ENCODE data around the gene USP21. TPM values are rescaled to one million over a fixed set of nuclear protein-coding genes. Genes with fewer than 3 reads are reported as not detected.

USP21 gene
- total RNA-seq: 10.7 and 12.0 TPM in 2 replicates

GRCh38 chr1:161159087-161159912, at the start of gene USP21:
USP21 (plus strand) TSS chr1:161159500; CDS start chr1:161160641, 1,141 bp downstream.

GRCh38 chr1:161117759-161118581, 41.3 kb upstream of the USP21 start, which contains the start of the genes NIT1 and PFDN2:
NIT1 (plus strand) TSS chr1:161118105; CDS start chr1:161118177, 72 bp downstream.
PFDN2 (minus strand) TSS chr1:161118037; CDS start chr1:161118026, 11 bp downstream.

DNA sequence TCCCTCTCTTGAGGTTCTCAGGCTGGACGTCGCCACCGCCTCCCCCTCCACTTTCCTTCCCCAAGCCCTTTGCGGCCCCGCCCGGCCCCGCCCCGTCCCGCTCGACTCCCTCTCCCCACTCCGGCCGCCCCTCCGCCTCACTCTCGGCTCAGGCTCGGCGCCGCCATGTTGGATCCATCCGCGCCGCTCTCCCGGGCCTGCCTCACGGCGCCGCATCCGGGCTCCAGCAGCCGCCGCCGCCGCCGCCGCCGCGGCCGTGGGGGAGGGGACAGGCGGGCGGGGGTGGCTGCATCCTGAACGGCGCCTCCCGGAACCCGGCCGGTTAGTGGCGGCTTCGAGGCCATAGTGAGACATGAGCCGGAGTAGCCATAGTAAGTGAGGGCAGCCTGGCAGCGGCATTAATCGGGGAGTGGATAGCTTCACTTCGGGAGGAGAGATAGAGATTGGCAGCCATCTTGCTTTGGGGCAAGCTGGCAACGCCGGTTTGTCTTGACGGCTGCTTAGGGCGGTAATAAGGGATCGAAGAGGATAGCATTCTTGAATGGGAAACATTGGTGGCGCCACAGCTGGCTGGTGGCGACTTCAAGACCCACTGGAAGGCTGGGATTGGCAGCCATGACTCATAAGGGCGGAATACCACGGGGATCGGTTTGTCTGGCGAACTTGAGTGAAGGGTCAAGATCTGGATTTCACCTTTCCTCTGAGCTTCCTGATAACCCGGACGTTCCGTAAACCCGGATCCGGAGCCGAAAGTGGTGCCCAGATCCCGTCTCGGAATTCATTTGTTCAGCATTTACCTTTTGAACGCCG, 26.7 kb upstream of the USP21 start, which contains the start of gene DEDD:
Gene DEDD, minus strand, starts transcription at position 258 of the 810 bp plus-strand sequence. CDS start 8,205 bp downstream, outside the sequence.

GRCh38 chr1:161153682-161154337, 5.5 kb upstream of the USP21 start, which contains the start of gene UFC1:
UFC1 (plus strand) TSS chr1:161153978; CDS start chr1:161153998, 20 bp downstream.

GRCh38 chr1:161165742-161166668, 6.7 kb downstream of the USP21 start, which contains the start of gene PPOX:
PPOX (plus strand) TSS chr1:161166426; CDS start chr1:161166848, 422 bp downstream.

DNA sequence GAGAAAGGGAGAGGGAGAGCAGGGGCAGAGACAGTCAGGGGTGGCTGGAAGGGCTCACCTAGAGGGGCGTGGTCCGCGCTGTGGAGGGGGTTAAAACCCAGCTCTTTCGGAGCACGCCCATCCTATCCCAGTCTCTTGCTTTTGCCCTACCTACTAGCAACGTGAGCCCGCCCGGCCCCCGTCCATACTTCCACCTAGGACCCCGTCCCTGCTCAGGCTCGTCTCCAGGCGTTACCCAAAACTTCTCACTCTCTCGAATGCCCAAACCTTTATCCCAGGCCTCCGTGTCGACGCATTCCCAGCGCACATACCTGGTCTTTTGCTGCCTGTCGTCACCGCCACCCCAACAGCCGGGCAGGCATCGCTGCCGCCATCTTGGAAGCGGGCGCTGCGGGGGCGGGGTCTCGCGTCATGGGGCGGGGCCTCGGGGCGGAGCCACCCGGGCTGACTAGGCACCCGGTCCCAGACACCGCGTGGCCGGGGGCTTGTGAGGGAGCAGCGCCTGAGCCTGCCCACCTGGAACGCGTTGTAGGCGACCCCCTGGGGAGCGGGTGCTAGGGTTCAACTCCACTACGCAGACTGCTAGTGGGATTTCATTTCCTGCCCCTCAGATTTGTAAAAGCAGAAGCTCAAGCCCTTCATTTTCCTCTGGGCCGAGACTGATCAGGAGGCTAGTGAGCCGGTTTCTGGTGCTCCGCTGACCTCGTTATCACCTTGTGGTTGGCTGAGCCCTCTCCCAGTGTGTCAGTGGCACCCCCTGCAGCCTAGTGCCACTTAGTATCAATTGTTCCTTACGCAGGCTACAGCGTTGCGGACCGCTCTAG, 18.0 kb downstream of the USP21 start, which contains the start of gene B4GALT3:
Gene B4GALT3, minus strand, starts transcription at position 396 of the 824 bp plus-strand sequence. CDS start 1,447 bp downstream, outside the sequence.

DNA sequence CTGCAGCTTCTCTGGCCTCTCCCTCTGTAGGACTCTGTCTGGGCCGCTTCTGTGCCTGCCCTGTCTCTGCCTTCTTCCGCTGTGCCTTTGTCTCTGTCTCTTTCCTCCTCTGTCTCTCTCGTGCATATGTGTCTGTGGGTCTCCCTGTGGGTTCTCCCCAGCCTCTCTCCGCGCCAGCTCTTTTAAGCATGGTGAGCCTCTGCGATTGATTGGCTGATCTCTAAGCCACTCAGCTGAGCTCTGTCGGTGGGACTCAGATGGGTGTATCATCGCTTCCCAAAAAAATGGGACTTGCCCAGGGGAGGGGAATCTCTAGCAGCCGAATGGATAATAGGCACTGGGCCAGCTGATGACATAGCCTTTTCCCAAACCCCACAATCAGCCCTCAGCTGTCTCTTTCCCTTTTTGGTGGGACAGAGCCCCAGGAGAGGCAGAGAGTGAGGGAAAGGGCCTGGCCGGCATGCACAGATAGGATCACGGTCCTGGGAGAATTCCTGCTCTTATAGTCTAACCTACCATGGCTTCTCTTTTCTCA, 39.7 kb downstream of the USP21 start, which contains the start of gene ADAMTS4:
Gene ADAMTS4, minus strand, starts transcription at position 158 of the 535 bp plus-strand sequence. CDS start 427 bp downstream, outside the sequence.

GRCh38 chr1:161201836-161202712, 42.8 kb downstream of the USP21 start, which contains the start of gene NDUFS2:
NDUFS2 (plus strand) TSS chr1:161202367; CDS start chr1:161202386, 19 bp downstream.

GRCh38 chr1:161215076-161215475, 55.8 kb downstream of the USP21 start, which contains the start of gene FCER1G:
FCER1G (plus strand) TSS chr1:161215295; CDS start chr1:161215322, 27 bp downstream.

Small RNAs within 50 kb of the gene (small RNA-seq; reads per million reads assigned to genes)
- not detected for gene RF01225 (ENCODE audit: low replicate concordance)

Other genes with a start within 250 kb of the USP21 start
- not detected in 2 replicates for gene ITLN2, start 204.7 kb upstream of the USP21 start, total RNA-seq
- gene F11R, start 138.3 kb upstream of the USP21 start, total RNA-seq: 3.7 and 12.7 TPM in 2 replicates
- gene TSTD1, start 120.5 kb upstream of the USP21 start, total RNA-seq: 5.7 and 6.7 TPM in 2 replicates
- gene USF1, start 113.5 kb upstream of the USP21 start, total RNA-seq: 51.0 and 92.8 TPM in 2 replicates
- under 0.01 TPM in 1 of 2 replicates, not detected in the other for gene ARHGAP30, start 89.6 kb upstream of the USP21 start, total RNA-seq
- gene NECTIN4, start 69.9 kb upstream of the USP21 start, total RNA-seq: 1.1 and 2.6 TPM in 2 replicates
- gene KLHDC9, start 61.1 kb upstream of the USP21 start, total RNA-seq: 0.66 and 1.1 TPM in 2 replicates
- gene PFDN2, start 41.5 kb upstream of the USP21 start, total RNA-seq: 29.8 and 78.3 TPM in 2 replicates
- gene NIT1, start 41.4 kb upstream of the USP21 start, total RNA-seq: 23.2 and 34.6 TPM in 2 replicates
- 31.5 and 35.9 TPM in 2 replicates for gene DEDD, start 26.8 kb upstream of the USP21 start, total RNA-seq
- gene UFC1, start 5.5 kb upstream of the USP21 start, total RNA-seq: 66.7 and 120 TPM in 2 replicates
- gene PPOX, start 6.9 kb downstream of the USP21 start, total RNA-seq: 10.1 and 16.5 TPM in 2 replicates
- 33.9 and 34.1 TPM in 2 replicates for gene B4GALT3, start 18.0 kb downstream of the USP21 start, total RNA-seq
- gene ADAMTS4, start 39.6 kb downstream of the USP21 start, total RNA-seq: 4.2 and 27.5 TPM in 2 replicates
- 101 and 115 TPM in 2 replicates for gene NDUFS2, start 42.9 kb downstream of the USP21 start, total RNA-seq
- gene FCER1G, start 55.8 kb downstream of the USP21 start, total RNA-seq: not detected in 2 replicates
- not detected in 2 replicates for gene APOA2, start 64.1 kb downstream of the USP21 start, total RNA-seq
- gene TOMM40L, start 66.6 kb downstream of the USP21 start, total RNA-seq: 6.6 and 15.3 TPM in 2 replicates
- gene NR1I3, start 78.7 kb downstream of the USP21 start, total RNA-seq: not detected in 2 replicates
- not detected in 2 replicates for gene PCP4L1, start 99.2 kb downstream of the USP21 start, total RNA-seq
- gene MPZ, start 150.5 kb downstream of the USP21 start, total RNA-seq: 0.44 and 1.1 TPM in 2 replicates
- 33.6 and 49.0 TPM in 2 replicates for gene SDHC, start 154.9 kb downstream of the USP21 start, total RNA-seq
- not detected in 2 replicates for gene CFAP126, start 208.4 kb downstream of the USP21 start, total RNA-seq